ENCODE results near the gene PID1. TPM values are rescaled to one million over a fixed set of nuclear protein-coding genes. Genes with fewer than 3 reads are reported as not detected.

PID1 gene
- total RNA-seq, 1 donor from 2014 or later = 0.69 TPM

GRCh38 chr2:229275506-229275905 lies 4.4 kb upstream of the PID1 start:
- no peak for DNase-seq (ENCODE audit: low read depth)
- no peak for TF ChIP-seq CTCF (conservative IDR thresholded peaks at IDR 0.05; ENCODE audit: low read depth, low read length)
- no peak overlapping the region for H3K4me3 ChIP-seq (ENCODE audit: low read depth, low read length)

GRCh38 chr2:229273723-229274338 lies 2.7 kb upstream of the PID1 start:
- H3K4me3 ChIP-seq (ENCODE audit: low read depth, low read length) = peak overlapping the region; percentile 36
- peak; percentile 91 for TF ChIP-seq CTCF (conservative IDR thresholded peaks at IDR 0.05; ENCODE audit: low read depth, low read length)
- peak; percentile 44 for DNase-seq (ENCODE audit: low read depth)

- peak; percentile 16 for DNase-seq (ENCODE audit: low read depth)
- no peak for TF ChIP-seq CTCF (conservative IDR thresholded peaks at IDR 0.05; ENCODE audit: low read depth, low read length)
- peak overlapping the region; percentile 36 for H3K4me3 ChIP-seq (ENCODE audit: low read depth, low read length)
These were observed 2.1 kb upstream of the PID1 start for GRCh38 chr2:229273006-229273722.

GRCh38 chr2:229269941-229270340 lies 1.1 kb downstream of the PID1 start:
- TF ChIP-seq CTCF (conservative IDR thresholded peaks at IDR 0.05; ENCODE audit: low read depth, low read length) = no peak
- no peak overlapping the region for H3K4me3 ChIP-seq (ENCODE audit: low read depth, low read length)
- DNase-seq (ENCODE audit: low read depth) = no peak

- TF ChIP-seq CTCF (conservative IDR thresholded peaks at IDR 0.05; ENCODE audit: low read depth, low read length) = no peak
- H3K4me3 ChIP-seq (ENCODE audit: low read depth, low read length) = no peak overlapping the region
- no peak for DNase-seq (ENCODE audit: low read depth)
These were observed 1.9 kb downstream of the PID1 start for GRCh38 chr2:229269146-229269545.

- no peak for TF ChIP-seq CTCF (conservative IDR thresholded peaks at IDR 0.05; ENCODE audit: low read depth, low read length)
- no peak overlapping the region for H3K4me3 ChIP-seq (ENCODE audit: low read depth, low read length)
- DNase-seq (ENCODE audit: low read depth) = no peak
These were observed 2.5 kb downstream of the PID1 start for GRCh38 chr2:229268626-229269025.

- DNase-seq (ENCODE audit: low read depth) = no peak
- no peak overlapping the region for H3K4me3 ChIP-seq (ENCODE audit: low read depth, low read length)
- no peak for TF ChIP-seq CTCF (conservative IDR thresholded peaks at IDR 0.05; ENCODE audit: low read depth, low read length)
These were observed 4.0 kb downstream of the PID1 start for GRCh38 chr2:229267080-229267479.
